MM.1S (cell line): ENCODE measurements around the gene NUTM2F.
"Not testable (repeated sequence)": the region's sequence is repeated elsewhere in the genome, so short reads cannot be mapped to it uniquely, and the experiment has no call there.

Experiments used
- DNase-seq: peaks from one replicate; pipeline ENCODE4 v3.0.0-alpha.2; 2015
- H2AFZ ChIP-seq: fragments of 300-600 bp; sonication (generic); 2 replicates; pipeline ENCODE4 v1.6.0; 2016; ENCODE audit warnings: antibody characterized with exemption, low read length
- H3F3A ChIP-seq: fragments of 300-600 bp; sonication (generic); 2 replicates; pipeline ENCODE4 v1.6.1; 2016; ENCODE audit warnings: mild to moderate bottlenecking, antibody characterized with exemption, low read length, moderate library complexity, mixed read lengths; ENCODE audit not compliant: insufficient read depth
- H3K27ac ChIP-seq: fragments of 300-600 bp; sonication (generic); 2 replicates; pipeline ENCODE4 v1.5.1; 2016; ENCODE audit warnings: mild to moderate bottlenecking, low read length
- H3K27me3 ChIP-seq: fragments of 300-600 bp; sonication (generic); replicated peaks from 2 replicates; pipeline ENCODE4 v1.6.0; 2016; ENCODE audit warnings: low read length; ENCODE audit not compliant: insufficient read depth
- H3K36me3 ChIP-seq: fragments of 300-600 bp; sonication (generic); replicated peaks from 2 replicates; pipeline ENCODE4 v1.6.1; 2016; ENCODE audit warnings: mild to moderate bottlenecking, low read length, mixed read lengths; ENCODE audit not compliant: insufficient read depth
- H3K4me1 ChIP-seq: fragments of 300-600 bp; sonication (generic); 2 replicates; pipeline ENCODE4 v1.6.1; 2016; ENCODE audit warnings: low read length, mixed read lengths
- H3K4me2 ChIP-seq: fragments of 300-600 bp; sonication (generic); 2 replicates; pipeline ENCODE4 v1.6.0; 2016; ENCODE audit warnings: low read depth, low read length
- H3K4me3 ChIP-seq: fragments of 300-600 bp; sonication (generic); 2 replicates; pipeline ENCODE4 v1.5.1; 2016; ENCODE audit warnings: low read length, mixed read lengths
- H3K79me2 ChIP-seq: fragments of 300-600 bp; sonication (generic); 2 replicates; pipeline ENCODE4 v1.6.1; 2016; ENCODE audit warnings: mixed run types, low read length, mixed read lengths
- H3K9ac ChIP-seq: fragments of 300-600 bp; sonication (generic); 2 replicates; pipeline ENCODE4 v1.6.1; 2016; ENCODE audit warnings: low read length, mixed read lengths
- H3K9me2 ChIP-seq: fragments of 300-600 bp; sonication (generic); replicated peaks from 2 replicates; pipeline ENCODE4 v1.6.1; 2016; ENCODE audit warnings: mild to moderate bottlenecking, low read length, mixed read lengths; ENCODE audit not compliant: insufficient read depth
- H3K9me3 ChIP-seq: fragments of 300-600 bp; sonication (generic); replicated peaks from 2 replicates; pipeline ENCODE4 v1.6.1; 2016; ENCODE audit warnings: mild to moderate bottlenecking, low read length, mixed read lengths; ENCODE audit not compliant: insufficient read depth
- H4K20me1 ChIP-seq: fragments of 300-600 bp; sonication (generic); 2 replicates; pipeline ENCODE4 v1.6.1; 2016; ENCODE audit warnings: mild to moderate bottlenecking, low read length, moderate library complexity, mixed read lengths; ENCODE audit not compliant: insufficient read depth

The NUTM2F gene, protein sequence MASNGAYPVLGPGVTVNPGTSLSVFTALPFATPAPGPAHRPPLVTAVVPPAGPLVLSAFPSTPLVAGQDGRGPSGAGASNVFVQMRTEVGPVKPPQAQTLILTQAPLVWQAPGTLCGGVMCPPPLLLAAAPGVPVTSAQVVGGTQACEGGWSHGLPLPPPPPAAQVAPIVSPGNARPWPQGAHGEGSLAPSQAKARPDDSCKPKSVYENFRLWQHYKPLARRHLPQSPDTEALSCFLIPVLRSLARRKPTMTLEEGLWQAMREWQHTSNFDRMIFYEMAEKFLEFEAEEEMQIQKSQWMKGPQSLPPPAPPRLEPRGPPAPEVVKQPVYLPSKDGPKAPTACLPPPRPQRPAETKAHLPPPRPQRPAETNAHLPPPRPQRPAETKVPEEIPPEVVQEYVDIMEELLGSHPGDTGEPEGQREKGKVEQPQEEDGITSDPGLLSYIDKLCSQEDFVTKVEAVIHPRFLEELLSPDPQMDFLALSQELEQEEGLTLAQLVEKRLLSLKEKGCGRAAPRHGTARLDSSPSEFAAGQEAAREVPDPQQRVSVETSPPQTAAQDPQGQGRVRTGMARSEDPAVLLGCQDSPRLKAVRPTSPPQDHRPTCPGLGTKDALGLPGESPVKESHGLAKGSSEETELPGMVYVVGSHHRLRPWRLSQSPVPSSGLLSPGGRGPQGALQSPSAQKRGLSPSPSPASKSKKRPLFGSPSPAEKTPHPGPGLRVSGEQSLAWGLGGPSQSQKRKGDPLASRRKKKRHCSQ

DNA sequence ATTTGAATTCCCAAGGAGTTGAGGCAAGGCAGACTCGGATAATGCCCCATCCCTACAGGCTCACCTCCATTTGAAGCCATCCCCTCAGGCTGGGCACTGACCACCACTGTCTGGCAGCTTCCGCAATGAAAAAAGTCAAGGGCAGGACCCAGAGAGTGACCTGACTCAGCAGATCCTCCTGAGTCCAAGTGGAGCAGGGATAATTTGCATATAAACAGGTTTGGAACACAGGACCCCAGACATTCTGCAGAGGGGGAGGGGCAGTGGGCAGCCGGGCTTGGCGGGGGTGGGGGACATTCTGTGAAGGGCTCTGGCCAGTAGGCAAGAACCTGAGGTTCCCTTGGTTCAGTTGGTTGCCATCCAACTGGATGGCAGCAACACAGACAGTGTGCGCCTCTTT lies at the start of gene NUTM2F:
TSS of gene NUTM2F (minus strand) at position 101 of the 400 bp plus-strand sequence. CDS start at position 80, 21 bp downstream.
- H3K9me2 ChIP-seq, H3K36me3 ChIP-seq, H3K79me2 ChIP-seq: not testable (repeated sequence)

DNA sequence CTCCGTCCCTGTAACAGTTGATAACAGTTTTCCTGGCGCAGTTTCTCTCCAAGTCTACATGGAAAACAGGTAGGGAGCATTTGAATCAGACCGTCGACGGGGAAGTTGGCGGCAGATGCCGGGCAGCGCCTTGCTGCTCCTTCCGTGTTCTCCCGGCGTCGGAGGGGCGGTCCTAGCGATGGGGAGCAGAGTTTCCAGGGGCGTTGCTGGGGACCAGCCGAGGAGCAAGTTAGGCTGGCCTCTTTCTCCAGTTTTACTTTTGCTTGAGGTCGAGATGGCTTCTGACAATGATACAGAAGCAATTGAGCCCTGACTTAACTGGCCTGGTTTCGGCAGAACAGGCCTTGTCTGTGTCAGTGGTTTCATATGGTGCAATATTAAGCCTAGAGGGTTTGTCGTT lies 46.8 kb upstream of the NUTM2F start:
- not testable (repeated sequence) for H3F3A ChIP-seq
- peak overlapping the region; percentile 45; the same call in 1 of the 2 replicates for H3K9ac ChIP-seq

More for the DNA sequence above, at the start of gene NUTM2F:
- not testable (repeated sequence) for H3K4me3 ChIP-seq, H4K20me1 ChIP-seq, H3K27ac ChIP-seq, H3F3A ChIP-seq, H3K4me2 ChIP-seq, H3K9me3 ChIP-seq, H3K9ac ChIP-seq, H2AFZ ChIP-seq, H3K27me3 ChIP-seq, DNase-seq, H3K4me1 ChIP-seq

DNA sequence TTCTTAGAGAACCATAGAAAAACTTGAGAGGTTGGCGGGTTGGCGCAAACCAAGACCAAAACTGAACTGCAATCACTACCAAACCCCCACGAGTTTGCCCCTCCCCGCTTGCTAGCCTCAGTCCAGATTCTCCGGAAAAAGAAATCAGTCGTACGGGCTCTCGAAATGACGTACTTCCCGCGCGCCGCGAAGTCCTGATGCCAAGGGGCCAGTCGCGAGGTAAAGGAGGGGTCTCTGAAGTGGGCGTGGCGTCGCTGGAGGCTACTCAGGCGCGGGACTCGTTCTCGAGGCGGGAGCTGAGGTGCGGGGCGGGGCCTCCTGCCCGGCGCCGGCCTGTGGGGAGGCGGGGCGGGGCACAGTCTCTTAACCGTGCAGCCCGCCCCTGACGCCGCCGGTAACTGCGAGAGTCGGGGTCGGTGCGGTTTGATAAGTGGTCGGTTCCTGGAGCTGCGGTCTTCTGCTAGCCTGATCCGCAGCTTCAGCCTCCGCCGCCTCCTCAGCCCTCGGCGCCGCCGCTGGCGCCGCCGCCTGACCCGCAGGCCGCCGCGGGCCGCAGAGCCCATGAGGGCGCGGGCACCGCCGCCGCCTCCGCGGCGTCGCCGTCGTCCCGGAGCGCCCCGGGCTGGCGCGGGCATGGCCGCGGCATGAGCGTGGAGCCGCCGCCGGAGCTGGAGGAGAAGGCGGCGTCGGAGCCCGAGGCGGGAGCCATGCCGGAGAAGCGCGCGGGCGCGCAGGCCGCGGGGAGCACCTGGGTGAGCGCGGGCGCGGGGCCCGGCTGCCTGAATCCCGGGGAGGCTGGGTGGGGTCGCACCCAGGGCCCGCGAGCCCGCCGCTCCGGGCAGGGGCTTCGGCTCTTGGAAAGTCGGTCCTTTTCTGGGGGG lies 46.0 kb upstream of the NUTM2F start:
- peaks cover 15% of the 10 kb centered on the region for H3K79me2 ChIP-seq
- H3K27ac ChIP-seq = peak overlapping the region; percentile 58; the same call in 1 of the 2 replicates
- not testable (repeated sequence) for H3K9me2 ChIP-seq, H3F3A ChIP-seq, H3K4me1 ChIP-seq, H4K20me1 ChIP-seq, H3K27me3 ChIP-seq, H3K36me3 ChIP-seq, H3K9me3 ChIP-seq
- H2AFZ ChIP-seq = 0 out of 2 replicates have a peak overlapping the region, but pooled peaks have one; percentile 61
- H3K4me3 ChIP-seq = peak overlapping the region; percentile 57; the same call in 1 of the 2 replicates
- DNase-seq = peak; percentile 90
- H3K4me2 ChIP-seq = peak overlapping the region; percentile 37; the same call in 1 of the 2 replicates
- H3K9ac ChIP-seq = peak overlapping the region; percentile 52; the same call in 1 of the 2 replicates

More for the DNA sequence above, 46.8 kb upstream of the NUTM2F start:
- H4K20me1 ChIP-seq, H3K27me3 ChIP-seq, H2AFZ ChIP-seq, H3K36me3 ChIP-seq, H3K9me2 ChIP-seq, H3K4me2 ChIP-seq, H3K4me1 ChIP-seq, H3K9me3 ChIP-seq: not testable (repeated sequence)
- Histone ChIP-seq H3K27ac (peak overlapping the region; percentile 45; the same call in 1 of the 2 replicates), H3K79me2 (peaks cover 19% of the 10 kb centered on the region), H3K4me3 (peak overlapping the region; percentile 42; the same call in 1 of the 2 replicates)
- peak; percentile 31 for DNase-seq

DNA sequence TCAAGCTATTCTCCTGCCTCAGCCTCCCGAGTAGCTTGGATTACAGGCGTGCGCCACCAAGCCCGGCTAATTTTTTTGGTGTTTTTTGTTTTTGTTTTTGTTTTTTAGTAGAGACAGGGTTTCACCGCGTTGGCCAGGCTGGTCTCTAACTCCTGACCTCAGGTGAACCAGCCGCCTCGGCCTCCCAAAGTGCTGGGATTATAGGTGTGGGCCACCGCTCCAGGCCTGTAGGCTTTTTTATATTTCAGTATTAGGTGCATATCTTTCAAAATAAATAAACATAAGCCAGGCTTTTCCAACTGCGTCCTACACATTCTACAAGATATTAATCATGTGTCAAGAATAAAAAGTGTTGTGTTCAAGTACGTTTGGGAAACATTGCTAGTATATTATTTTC lies 45.3 kb upstream of the NUTM2F start:
- peaks cover 15% of the 10 kb centered on the region for H3K79me2 ChIP-seq
- H3K27me3 ChIP-seq, H3F3A ChIP-seq, H3K4me1 ChIP-seq, H3K9me3 ChIP-seq, H4K20me1 ChIP-seq, H3K36me3 ChIP-seq, H3K9me2 ChIP-seq, DNase-seq: not testable (repeated sequence)
- H3K9ac ChIP-seq = peak overlapping the region; percentile 52; the same call in 1 of the 2 replicates
- peak overlapping the region; percentile 37; the same call in 1 of the 2 replicates for H3K4me2 ChIP-seq
- H3K27ac ChIP-seq = peak overlapping the region; percentile 58; the same call in 1 of the 2 replicates
- H2AFZ ChIP-seq = 0 out of 2 replicates have a peak overlapping the region, but pooled peaks have one; percentile 61
- H3K4me3 ChIP-seq = peak overlapping the region; percentile 57; the same call in 1 of the 2 replicates

DNA sequence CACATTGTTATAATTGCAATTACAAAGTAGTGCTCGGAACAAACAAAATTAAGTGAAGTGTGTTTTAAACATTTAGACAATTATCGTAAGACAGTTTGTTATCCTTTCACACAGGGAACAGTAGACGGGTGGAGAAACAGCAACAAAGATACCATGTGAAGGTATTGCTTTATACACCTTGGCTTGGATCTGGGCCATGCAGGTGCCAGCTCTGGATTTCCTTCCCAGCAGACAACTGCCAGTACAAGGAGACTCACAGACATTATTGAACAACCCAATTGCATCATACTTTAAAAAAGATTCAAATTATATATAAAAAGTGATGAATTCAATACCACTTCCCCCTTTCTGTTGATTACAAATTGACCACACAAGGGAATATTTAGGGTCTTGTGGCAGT lies 41.8 kb upstream of the NUTM2F start:
- H4K20me1 ChIP-seq, H3K27me3 ChIP-seq, H3F3A ChIP-seq, H3K79me2 ChIP-seq, DNase-seq, H3K36me3 ChIP-seq, H3K9ac ChIP-seq, H3K4me3 ChIP-seq, H3K27ac ChIP-seq, H3K4me2 ChIP-seq, H2AFZ ChIP-seq, H3K9me3 ChIP-seq, H3K9me2 ChIP-seq, H3K4me1 ChIP-seq: not testable (repeated sequence)

DNA sequence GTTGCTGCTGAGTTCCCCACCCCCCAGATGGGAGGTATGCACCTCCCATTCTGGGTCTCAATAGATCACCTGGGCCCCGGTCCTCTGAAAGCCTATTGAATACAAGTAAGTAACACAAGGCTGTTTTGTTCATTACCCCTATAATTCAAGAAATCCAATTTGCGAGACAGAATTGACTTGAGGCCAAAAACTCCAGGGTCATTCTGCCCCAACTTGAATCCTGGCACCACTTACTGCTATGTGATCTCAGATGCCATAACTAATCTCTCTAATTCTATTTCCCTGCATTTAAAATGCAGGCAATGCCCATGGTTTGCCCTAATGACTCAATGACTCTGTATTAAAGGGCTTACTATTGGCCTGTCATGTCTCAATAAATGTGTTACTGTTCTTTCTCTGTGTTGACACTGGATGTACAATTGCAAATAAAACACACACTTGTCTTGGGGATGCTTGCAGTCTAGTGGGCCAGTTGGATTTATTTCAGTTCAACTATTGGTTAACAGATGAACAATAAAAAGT lies 35.7 kb upstream of the NUTM2F start:
- not testable (repeated sequence) for H3K4me3 ChIP-seq

DNA sequence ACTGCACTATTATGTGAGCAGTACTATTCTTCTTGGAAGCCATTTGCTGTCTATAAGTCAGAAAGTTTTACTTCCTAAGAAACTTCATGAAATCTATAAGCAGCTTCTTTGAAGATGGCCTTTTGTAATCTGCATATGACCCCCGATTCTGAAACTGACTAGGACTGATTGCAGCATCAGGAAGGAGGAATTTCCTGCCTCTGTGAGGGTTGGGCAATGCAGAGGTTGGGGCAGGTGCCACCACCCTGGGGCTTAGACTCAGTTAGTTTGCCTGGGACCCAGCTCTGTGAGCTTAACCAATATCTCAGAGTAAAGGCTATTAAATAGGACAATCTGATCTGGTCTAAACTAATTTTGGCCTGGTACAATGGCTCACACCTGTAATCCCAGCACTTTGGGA lies 28.7 kb upstream of the NUTM2F start:
- H3K9me2 ChIP-seq, H3K36me3 ChIP-seq, H3K27me3 ChIP-seq, H3K4me2 ChIP-seq, H3K9me3 ChIP-seq, H3F3A ChIP-seq, H3K27ac ChIP-seq, H3K79me2 ChIP-seq, H3K9ac ChIP-seq, DNase-seq, H2AFZ ChIP-seq, H3K4me3 ChIP-seq, H4K20me1 ChIP-seq, H3K4me1 ChIP-seq: not testable (repeated sequence)

More for the DNA sequence above, 35.7 kb upstream of the NUTM2F start:
- H3K9ac ChIP-seq, H3K79me2 ChIP-seq, H4K20me1 ChIP-seq, H3K4me1 ChIP-seq, H3K9me2 ChIP-seq, H3F3A ChIP-seq, H3K27ac ChIP-seq, H3K36me3 ChIP-seq, DNase-seq, H3K9me3 ChIP-seq, H3K27me3 ChIP-seq, H3K4me2 ChIP-seq, H2AFZ ChIP-seq: not testable (repeated sequence)
